ENCODE measurements around the gene SNCA.

DNA sequence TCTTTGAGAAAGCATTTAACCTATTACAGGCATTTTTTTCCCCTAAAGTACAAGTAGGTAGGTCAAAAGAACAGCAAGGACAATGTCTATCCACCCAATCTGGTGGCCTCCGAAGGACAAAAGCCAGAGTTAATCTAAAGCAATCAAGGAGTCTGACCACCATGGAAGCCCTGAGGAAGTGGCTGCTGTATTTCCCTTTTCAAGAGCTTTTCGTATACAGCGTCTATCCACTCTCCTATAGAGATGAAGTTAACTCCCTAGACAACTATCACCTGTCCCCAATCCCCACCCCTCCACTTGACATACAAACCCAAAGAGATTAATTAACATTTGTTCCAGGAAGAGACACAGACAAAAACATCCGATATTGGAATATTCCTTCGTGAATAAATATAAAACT, 85.5 kb downstream of the SNCA start:
- TF ChIP-seq POLR2A (IDR thresholded peaks at IDR 0.05), result no peak
- TF ChIP-seq, protein P1, sequence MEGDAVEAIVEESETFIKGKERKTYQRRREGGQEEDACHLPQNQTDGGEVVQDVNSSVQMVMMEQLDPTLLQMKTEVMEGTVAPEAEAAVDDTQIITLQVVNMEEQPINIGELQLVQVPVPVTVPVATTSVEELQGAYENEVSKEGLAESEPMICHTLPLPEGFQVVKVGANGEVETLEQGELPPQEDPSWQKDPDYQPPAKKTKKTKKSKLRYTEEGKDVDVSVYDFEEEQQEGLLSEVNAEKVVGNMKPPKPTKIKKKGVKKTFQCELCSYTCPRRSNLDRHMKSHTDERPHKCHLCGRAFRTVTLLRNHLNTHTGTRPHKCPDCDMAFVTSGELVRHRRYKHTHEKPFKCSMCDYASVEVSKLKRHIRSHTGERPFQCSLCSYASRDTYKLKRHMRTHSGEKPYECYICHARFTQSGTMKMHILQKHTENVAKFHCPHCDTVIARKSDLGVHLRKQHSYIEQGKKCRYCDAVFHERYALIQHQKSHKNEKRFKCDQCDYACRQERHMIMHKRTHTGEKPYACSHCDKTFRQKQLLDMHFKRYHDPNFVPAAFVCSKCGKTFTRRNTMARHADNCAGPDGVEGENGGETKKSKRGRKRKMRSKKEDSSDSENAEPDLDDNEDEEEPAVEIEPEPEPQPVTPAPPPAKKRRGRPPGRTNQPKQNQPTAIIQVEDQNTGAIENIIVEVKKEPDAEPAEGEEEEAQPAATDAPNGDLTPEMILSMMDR (IDR thresholded peaks at IDR 0.05), result no peak

Data from transverse colon (tissue), 3 donors.